Fibroblast of lung (primary cell): ENCODE results near the gene GNG3.

ENCODE experiments used
- CTCF ChIP-seq, 2 donors: IDR thresholded peaks in 1 of 2; conservative IDR thresholded peaks in 1 of 2; 1 replicate in 1 of 2; 2 replicates in 1 of 2; pipeline ENCODE4 v1.5.1; 2011 to 2012; ENCODE audit warnings: low read length in 2 of 2, control low read depth in 1 of 2, inconsistent platforms in 1 of 2, low read depth in 1 of 2, mild to moderate bottlenecking in 1 of 2
- EZH2 ChIP-seq: IDR thresholded peaks from 2 replicates; pipeline ENCODE4 v1.5.1; 2012; ENCODE audit warnings: low read length, control low read depth, mild to moderate bottlenecking; ENCODE audit errors: missing control alignments

GRCh38 chr11:62678433-62678769 lies 29.1 kb upstream of the GNG3 start:
- TF ChIP-seq EZH2: no peak
- TF ChIP-seq CTCF (conservative IDR thresholded peaks at IDR 0.05 in 1 of 2, IDR thresholded peaks at IDR 0.05 in 1 of 2; ENCODE audit: low read depth in 1 of 2, low read length in 2 of 2): no peak
